Skin epidermis (tissue), 12 donors: ENCODE data around the gene MATN1.

Experiments used
- H3K27ac ChIP-seq, 21 experiments: fragments of 200-600 bp; sonication (generic) in 11 of 21; one replicate each; pipeline ENCODE4 v1.5.0; 2020; ENCODE audit warnings: mild to moderate bottlenecking in 3 of 21, inconsistent platforms in 2 of 21, moderate library complexity in 2 of 21
- H3K4me3 ChIP-seq, 7 experiments: fragments of 200-600 bp; sonication (generic) in 2 of 7; one replicate each; pipeline ENCODE4 v1.5.0; 2020; ENCODE audit warnings: inconsistent platforms in 2 of 7, mild to moderate bottlenecking in 2 of 7, moderate library complexity in 1 of 7

Gene MATN1

DNA sequence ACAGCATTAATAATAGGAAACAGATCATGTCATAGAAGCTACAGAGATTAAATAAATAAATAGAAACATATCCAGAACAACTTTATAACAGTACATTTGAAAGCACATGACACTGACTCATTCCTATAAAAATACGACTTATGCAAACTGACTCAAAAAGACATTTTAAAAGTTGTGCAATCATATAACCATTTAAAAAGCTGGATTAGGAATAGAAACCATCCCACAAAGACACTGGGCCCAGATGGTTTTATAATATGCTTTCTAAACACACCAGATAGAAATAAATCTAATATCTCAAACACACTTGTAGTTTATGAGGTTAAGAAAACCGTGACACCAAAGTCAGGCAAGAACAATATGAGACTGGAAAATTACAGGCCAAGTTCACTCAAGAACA, 47.6 kb downstream of the MATN1 start:
- no peak overlapping the region for H3K4me3 ChIP-seq
- H3K27ac ChIP-seq: peak overlapping the region in 4 of 21 experiments; percentile 17 to 87 (median 60)

DNA sequence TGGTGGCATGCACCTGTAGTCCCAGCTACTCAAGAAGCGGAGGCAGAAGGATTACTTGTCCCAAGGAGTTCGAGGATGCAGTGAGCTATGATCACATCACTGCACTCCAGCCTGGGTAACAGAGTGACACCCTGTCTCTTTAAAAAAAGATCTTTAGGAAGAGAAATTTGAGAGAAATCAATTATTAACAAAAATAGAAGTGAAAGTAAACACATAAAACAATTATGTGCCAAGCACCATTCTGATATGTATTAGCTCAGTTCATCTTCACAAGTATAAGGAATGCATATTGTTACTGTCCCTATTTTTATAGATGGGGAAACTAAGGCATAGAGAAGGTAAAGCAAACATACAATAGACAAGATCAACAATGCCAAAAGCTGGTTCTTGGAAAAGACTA, 48.1 kb downstream of the MATN1 start:
- peak overlapping the region in 9 of 21 experiments; percentile 20 to 87 (median 59) for H3K27ac ChIP-seq
- H3K4me3 ChIP-seq: no peak overlapping the region

DNA sequence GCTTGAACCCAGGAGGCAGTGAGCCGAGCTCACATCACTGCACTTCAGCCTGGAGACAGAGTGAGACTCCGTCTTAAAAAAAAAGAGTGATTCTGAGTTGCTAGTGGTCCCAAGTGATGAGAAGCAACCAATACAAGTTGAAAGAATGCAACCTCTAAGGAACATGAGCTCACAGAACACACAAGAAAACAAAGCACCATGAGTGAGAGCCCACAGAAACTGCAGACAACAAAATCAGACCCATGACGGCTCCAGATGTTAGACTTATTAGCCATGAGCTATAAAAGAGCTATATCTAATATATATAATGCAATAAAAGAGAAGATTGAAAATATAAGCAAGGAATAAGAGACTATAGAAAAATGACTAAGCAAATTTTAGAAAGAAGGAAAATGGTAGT, 50.0 kb downstream of the MATN1 start:
- H3K4me3 ChIP-seq: no peak overlapping the region

DNA sequence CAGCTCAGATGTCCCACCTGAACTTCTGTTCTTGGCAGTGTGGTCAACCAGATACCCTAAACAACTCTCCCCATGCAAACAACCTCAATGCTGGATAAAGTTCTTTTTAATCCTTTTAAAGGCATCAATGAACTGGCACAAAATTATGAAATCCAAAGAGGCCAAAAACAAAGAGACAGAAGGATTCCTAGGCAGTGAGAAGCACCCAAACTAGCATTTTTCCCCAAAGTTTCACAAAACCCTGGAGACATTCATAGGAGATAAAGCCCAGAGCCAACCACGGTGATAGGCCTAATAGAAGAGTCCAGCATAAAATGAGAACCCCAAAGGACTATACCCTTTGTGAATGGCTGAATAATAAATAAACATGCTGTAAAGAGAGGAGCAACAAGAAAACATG, 50.7 kb downstream of the MATN1 start:
- peak overlapping the region in 3 of 21 experiments; percentile 2 to 21 (median 6) for H3K27ac ChIP-seq
- H3K4me3 ChIP-seq: no peak overlapping the region

More for the DNA sequence above, 50.0 kb downstream of the MATN1 start:
- H3K27ac ChIP-seq: peak overlapping the region in 2 of 21 experiments; percentile 6 to 23

DNA sequence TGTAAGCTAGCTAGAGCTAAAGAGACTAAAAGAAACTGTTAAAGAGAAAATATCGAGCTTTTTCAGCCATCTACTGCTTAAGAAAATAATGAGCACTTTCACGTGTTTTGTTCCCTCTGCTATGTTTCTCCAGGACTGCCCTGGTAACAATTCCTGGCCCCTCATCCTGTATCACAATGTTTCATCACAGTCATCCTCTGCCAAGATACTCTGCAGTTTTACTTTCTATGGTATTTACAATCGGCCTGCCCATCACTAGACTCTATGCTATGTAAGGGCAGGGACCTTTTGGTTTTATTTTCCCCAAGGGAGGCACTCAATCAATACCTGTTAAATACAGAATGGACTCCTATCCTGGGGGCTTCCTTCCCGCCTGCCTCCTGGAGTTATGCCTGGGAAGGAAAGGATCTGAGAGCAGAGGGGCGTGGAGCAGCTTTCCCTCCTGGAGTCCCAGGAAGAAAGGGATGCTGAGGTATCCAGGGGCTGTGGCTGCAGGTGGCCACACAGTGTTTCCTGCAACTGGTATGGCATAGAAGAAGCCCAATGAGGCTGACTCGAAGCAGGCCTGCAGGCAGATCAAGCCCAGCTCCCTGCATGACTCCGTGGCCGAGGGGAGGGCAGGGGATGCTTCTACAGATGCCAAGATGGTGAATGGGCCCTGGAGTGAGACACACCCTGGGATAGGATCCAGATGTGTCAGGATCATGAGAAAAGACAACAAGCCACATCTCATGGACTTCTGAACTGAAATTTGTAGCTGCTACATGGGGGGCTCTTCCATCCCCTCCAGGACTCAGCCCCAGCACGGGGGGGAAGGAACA, 52.9 kb downstream of the MATN1 start:
- H3K4me3 ChIP-seq: no peak overlapping the region
- peak overlapping the region in 10 of 21 experiments; percentile 8 to 83 (median 39) for H3K27ac ChIP-seq

DNA sequence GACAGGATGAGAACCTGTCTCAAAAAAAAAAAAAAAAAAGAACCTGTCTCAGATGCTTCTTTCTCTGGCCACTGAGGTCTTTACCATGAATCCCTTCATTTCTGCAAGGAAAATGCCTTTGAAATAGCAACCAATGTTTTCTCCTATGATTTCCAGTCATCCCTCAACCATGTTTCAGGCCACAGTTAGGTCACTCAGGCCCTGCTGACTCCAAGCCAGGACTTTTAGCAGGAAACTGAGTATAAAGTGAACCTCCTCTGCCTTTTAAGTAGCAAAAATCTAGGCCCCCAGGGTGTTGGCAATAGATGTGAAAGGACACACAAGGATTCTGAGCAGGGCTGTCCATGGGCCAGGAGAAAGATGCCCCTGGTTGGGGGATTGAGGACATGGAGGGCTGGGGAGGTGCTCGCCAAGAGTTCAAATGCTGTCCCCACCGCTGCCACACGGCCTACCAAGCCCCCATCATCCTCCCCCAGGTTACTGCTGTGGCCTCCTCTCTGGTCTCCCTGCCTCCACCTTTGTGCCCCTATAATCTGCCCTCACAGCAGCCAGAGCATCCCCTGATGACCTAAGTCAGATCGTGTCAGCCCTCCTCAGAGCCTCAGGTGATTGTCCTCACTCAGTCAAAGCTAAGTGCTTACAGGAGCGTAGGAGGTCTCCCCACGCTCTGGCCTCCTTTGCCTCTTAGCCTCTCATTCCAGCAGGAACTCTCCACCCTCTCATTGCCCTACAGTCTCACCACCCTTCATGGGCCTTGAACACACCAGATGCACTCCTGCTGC, 54.6 kb downstream of the MATN1 start:
- H3K27ac ChIP-seq: peak overlapping the region in 13 of 21 experiments; percentile 0 to 83 (median 51)

DNA sequence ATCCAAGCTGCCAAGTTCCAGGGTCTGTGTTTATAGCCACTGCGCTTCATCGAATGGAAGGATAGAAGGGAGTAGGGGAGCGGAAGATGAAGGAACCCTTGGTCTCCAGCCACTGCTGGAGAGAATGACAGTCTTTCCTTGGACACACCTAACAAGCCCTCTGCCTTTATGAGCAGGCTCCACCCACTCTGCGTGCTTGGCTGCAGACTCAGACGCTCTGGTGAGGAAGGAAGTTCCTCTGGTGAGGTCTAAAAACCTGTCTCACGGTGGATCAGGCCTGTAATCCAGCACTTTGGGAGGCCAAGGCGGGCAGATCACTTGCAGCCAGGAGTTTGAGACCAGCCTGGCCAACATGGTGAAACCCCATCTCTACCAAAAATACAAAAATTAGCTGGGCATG, 55.4 kb downstream of the MATN1 start:
- H3K4me3 ChIP-seq: no peak overlapping the region
- peak overlapping the region in 9 of 21 experiments; percentile 0 to 83 (median 32) for H3K27ac ChIP-seq

More for the DNA sequence above, 54.6 kb downstream of the MATN1 start:
- no peak overlapping the region for H3K4me3 ChIP-seq

DNA sequence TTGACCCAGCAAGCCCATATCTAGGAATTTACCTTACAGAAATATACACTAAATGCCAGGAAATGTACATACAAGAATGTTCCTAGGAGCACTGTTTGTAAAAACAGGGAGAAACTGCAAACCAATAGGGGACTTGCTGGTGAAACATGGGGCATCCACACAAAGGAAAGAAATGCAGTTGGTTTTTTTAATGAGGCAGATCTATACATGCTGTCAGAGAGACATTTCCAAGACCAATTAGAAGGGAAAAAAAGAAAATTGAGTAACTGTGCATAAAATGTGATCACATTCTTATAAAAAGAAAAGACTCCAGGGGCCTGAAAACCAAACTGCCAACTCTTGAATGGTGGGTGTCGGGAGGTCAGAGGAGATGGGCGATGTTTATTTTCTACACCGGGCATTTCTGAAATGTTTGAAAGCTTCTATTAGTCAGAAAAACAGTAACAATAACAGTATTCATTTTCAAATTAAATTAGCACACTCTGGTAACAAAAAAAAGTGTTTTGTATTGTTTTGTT, 56.6 kb downstream of the MATN1 start:
- H3K27ac ChIP-seq: peak overlapping the region in 2 of 21 experiments; percentile 40 to 83
- H3K4me3 ChIP-seq: no peak overlapping the region

DNA sequence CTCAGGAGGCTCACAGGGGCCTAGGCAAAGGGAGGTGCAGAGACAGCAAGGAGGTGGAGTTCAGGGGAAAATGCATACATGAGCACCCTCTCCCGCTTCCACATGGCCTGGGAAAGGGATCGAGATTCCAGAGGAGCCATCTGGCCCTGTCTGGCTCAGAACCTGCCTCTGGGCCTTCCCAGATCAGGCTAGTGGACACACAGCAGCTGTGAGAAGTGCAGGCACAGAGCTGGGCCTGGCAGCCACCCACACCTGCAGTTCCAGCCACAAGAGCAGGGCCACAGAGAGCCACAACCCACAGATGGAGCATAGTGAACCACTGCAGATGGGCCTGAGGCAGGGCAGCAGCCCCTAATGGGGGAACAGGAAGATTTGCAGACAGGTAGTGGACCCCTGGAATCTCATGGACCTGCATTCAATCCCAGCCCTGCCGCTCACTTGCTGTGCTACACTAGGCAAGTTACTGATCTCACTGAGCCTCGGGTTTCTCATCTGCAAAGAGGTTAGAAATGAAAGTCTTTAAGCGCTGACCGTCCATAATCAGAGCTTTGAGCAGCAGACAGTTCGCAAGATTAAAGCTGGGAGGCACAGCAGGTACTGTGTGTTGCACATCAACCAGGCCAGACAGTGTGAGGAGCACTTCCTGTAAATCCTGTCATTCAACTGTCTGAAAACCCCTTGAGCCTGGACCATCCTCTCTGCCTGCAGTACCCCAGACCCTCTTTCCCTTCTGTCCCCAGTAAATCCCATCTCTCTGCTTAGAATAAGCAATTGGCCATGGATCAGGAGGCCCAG, 58.0 kb downstream of the MATN1 start:
- H3K27ac ChIP-seq: peak overlapping the region in 3 of 21 experiments; percentile 21 to 83 (median 40)

DNA sequence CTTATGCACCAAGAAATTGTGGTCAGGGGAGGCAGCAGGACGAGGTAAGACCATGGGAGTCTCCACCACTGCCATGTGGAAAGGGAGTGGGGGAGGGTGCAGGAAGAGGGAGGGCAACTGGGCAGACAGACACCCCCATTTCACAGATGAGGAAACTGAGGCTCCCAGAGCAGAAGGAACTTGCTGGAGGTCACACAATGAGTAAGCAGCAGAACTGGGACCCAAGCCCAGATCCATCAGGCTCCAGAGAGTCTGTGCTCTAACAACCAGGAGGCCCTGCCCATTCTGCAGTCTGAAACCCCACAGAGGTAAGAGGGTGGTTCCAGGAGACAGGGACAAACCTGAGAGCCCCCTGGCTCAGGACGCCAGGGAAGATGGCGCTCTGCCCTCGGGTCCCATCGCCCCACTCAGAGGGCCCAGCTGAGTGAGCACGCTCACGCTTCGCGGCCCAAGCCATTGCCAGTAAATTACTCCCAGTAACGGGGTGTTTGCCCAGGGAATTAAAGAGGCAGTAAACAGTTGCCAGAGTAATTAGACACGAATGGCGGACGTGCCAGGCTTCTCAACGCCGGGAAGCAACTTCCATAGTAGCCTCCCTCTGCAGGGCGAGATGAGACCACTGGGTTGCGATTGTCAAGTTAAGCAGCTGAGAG, 59.2 kb downstream of the MATN1 start:
- no peak overlapping the region for H3K4me3 ChIP-seq
- H3K27ac ChIP-seq: peak overlapping the region in 5 of 21 experiments; percentile 6 to 83 (median 27)

More for the DNA sequence above, 58.0 kb downstream of the MATN1 start:
- H3K4me3 ChIP-seq: no peak overlapping the region

DNA sequence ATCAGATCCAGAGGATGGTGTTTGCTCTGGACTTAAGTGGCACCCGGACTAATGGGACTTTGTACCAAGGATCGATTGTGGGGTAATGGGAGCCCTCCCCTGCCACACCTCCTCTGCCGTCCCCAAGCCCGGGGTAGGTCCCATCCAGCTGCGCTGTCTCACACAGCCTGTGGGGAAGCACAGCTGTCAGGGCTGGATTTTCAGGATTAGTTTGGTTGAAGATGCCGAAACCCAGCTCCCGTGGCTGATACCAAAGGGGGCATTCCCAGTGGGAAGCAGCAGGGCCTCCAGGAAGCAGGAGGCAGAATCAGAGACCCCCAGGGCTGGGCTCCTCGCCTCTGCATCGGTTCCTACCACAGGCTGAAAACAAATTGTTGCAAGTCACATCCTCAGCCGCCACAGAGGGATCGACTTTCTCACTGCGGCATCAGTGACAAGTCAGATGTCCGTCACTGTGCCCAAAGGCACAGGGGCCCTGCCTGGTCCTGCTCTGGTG, 59.7 kb downstream of the MATN1 start:
- Histone ChIP-seq H3K27ac (peak overlapping the region in 5 of 21 experiments; percentile 6 to 83 (median 27)), H3K4me3 (no peak overlapping the region)

DNA sequence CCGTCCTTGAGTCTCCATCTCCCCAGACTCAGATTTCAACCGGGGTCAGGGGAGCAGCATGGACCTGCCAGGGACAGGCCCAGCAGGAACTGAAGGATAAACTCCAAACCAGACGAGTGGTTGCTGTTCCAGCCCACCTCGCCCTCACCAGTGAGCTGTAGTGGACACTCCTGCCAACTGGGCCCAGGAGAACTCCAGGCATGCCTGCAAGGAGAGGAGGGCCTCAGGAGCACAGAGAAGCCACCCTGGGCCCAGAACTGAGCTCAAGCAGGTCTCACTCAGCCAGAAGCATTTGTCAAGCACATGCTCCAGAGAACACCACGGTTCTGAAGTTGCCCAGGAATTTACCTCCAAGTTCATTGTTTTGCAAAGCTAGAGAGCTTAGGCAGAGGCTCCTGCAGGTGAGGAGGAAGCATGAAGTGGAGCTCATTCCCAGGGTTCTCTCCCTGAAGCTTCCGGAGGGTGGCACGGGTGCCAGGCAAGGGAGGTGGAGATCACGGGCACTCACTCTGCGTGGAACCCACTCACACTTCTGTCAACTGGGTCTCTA, 61.0 kb downstream of the MATN1 start:
- no peak overlapping the region for H3K4me3 ChIP-seq
- H3K27ac ChIP-seq: peak overlapping the region in 1 of 21 experiments; percentile 0

DNA sequence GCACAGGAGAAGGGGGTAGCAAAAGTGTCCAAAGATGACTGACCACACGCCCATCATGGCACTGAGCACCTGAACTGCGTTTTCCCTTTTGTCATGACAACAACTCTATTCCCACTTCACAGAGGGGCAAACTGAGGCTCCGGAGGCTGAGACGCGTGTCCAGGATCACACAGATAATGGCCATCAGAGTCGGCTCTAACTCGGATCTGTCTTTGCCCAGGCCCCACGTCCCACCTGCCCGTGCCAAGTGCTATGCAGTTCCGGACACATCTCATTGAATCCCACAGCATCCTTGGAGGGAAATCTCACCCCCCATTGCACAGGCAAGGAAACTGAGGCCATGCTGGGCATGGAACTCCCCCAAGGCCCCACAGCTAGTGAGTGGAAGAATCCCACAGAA, 62.1 kb downstream of the MATN1 start:
- Histone ChIP-seq H3K27ac (no peak overlapping the region), H3K4me3 (no peak overlapping the region)
